Skeletal muscle satellite cell (primary cell): ENCODE measurements around the gene STX17.

Experiments used
- H3K27me3 ChIP-seq: 2 replicates; pipeline ENCODE4 v1.7.0; 2013; ENCODE audit warnings: low read length; ENCODE audit not compliant: control insufficient read depth, insufficient read depth
- H3K36me3 ChIP-seq: 2 replicates; pipeline ENCODE4 v1.7.0; 2013; ENCODE audit warnings: mild to moderate bottlenecking, control low read depth, low read length; ENCODE audit not compliant: insufficient read depth
- H3K4me1 ChIP-seq: 2 replicates; pipeline ENCODE4 v1.7.0; 2013; ENCODE audit warnings: low read length; ENCODE audit not compliant: control insufficient read depth, insufficient read depth
- H3K4me2 ChIP-seq: 2 replicates; pipeline ENCODE4 v1.7.0; 2013; ENCODE audit warnings: mild to moderate bottlenecking, low read length
- H3K4me3 ChIP-seq: 2 replicates; pipeline ENCODE4 v1.7.0; 2013; ENCODE audit warnings: low read length
- H3K9ac ChIP-seq: 2 replicates; pipeline ENCODE4 v1.7.0; 2013; ENCODE audit warnings: mild to moderate bottlenecking, low read depth, low read length, moderate library complexity
- H3K9me3 ChIP-seq: replicated peaks from 2 replicates; pipeline ENCODE4 v1.7.0; 2013; ENCODE audit warnings: mild to moderate bottlenecking, control low read depth, low read length

Gene STX17

GRCh38 chr9:100014846-100015245, 108.4 kb downstream of the STX17 start:
- no peak overlapping the region for H3K4me2 ChIP-seq
- H3K9ac ChIP-seq: no peak overlapping the region
- no peaks in the 10 kb centered on the region for H3K4me1 ChIP-seq
- H3K27me3 ChIP-seq: no peaks in the 10 kb centered on the region
- H3K4me3 ChIP-seq: no peak overlapping the region
- no peaks in the 10 kb centered on the region for H3K9me3 ChIP-seq
- H3K36me3 ChIP-seq: no peaks in the 10 kb centered on the region

- H3K9me3 ChIP-seq: no peaks in the 10 kb centered on the region
- H3K4me1 ChIP-seq: peaks cover 3% of the 10 kb centered on the region
- H3K9ac ChIP-seq: no peak overlapping the region
- no peaks in the 10 kb centered on the region for H3K27me3 ChIP-seq
- H3K4me3 ChIP-seq: no peak overlapping the region
- peaks cover 4% of the 10 kb centered on the region for H3K36me3 ChIP-seq
- H3K4me2 ChIP-seq: no peak overlapping the region
Measured at GRCh38 chr9:100019541-100019940, 113.1 kb downstream of the STX17 start.
